ENCODE measurements around the gene GPC1.

- TF ChIP-seq POLR2AphosphoS5 (IDR thresholded peaks at IDR 0.05; ENCODE audit: low read depth, low read length) (no peak), POLR2A (IDR thresholded peaks at IDR 0.05; ENCODE audit: low read depth, low read length) (no peak), PAX5 (IDR thresholded peaks at IDR 0.05; ENCODE audit: insufficient read depth, low read length, severe bottlenecking) (no peak)
Measured at GRCh38 chr2:240451108-240451611, 15.7 kb downstream of the GPC1 start.

All from GM12891 (cell line).